ENCODE data around the gene LDLRAD2. TPM values are rescaled to one million over a fixed set of nuclear protein-coding genes. Genes with fewer than 3 reads are reported as not detected.

Gene LDLRAD2
- polyA plus RNA-seq, 1 of the 3 experiments (the other 2 are of a cell fraction) = 0.02 TPM

GRCh38 chr1:21823206-21823979 is 11.3 kb downstream of the LDLRAD2 start:
- no peak overlapping the region for H3K4me3 ChIP-seq (ENCODE audit: low read depth in 2 of 2, low read length in 1 of 2)
- WGBS (ENCODE audit: low lambda C conversion rate) = 96% methylated on average over 38 of the region's 44 CpGs
- H3K9me2 ChIP-seq = no peaks in the 10 kb centered on the region
- no peaks in the 10 kb centered on the region for H3K79me2 ChIP-seq (ENCODE audit: insufficient read depth)
- POLR2A ChIA-PET = no interaction called here
- no peaks in the 10 kb centered on the region for H3K27me3 ChIP-seq (ENCODE audit: insufficient read depth)
- TF ChIP-seq ELF1 (IDR thresholded peaks at IDR 0.05) (no peak), PBX3 (IDR thresholded peaks at IDR 0.05) (no peak), SMC3 (IDR thresholded peaks at IDR 0.05; ENCODE audit: low read depth, low read length) (no peak), JUND (IDR thresholded peaks at IDR 0.05) (no peak), EP300 (IDR thresholded peaks at IDR 0.05; ENCODE audit: borderline replicate concordance in 1 of 2, low read depth in 1 of 2, low read length in 1 of 2) (no peak), MXI1 (IDR thresholded peaks at IDR 0.05; ENCODE audit: low read depth, low read length) (no peak), SIN3A (IDR thresholded peaks at IDR 0.05; ENCODE audit: borderline replicate concordance, low read depth, low read length) (no peak), GATA2 (CRISPR knock-in tag; IDR thresholded peaks at IDR 0.05) (no peak), FOSL2 (IDR thresholded peaks at IDR 0.05; ENCODE audit: borderline replicate concordance, low read depth) (no peak), YY1 (IDR thresholded peaks at IDR 0.05; ENCODE audit: low read depth) (no peak), TEAD4 (IDR thresholded peaks at IDR 0.05; ENCODE audit: borderline replicate concordance, insufficient read depth) (no peak), TCF12 (IDR thresholded peaks at IDR 0.05) (no peak), USF2 (IDR thresholded peaks at IDR 0.05; ENCODE audit: borderline replicate concordance, low read depth, low read length) (no peak), TAF1 (IDR thresholded peaks at IDR 0.05; ENCODE audit: borderline replicate concordance, low read depth, low read length) (no peak)
- no peaks in the 10 kb centered on the region for H3K9me3 ChIP-seq
- no peak overlapping the region for H3K27ac ChIP-seq (ENCODE audit: low read depth in 2 of 2, low read length in 1 of 2)
- peaks cover 14 to 32% of the 10 kb centered on the region in 2 experiments for H3K36me3 ChIP-seq (replicated peaks in 1 of 2; ENCODE audit: control insufficient read depth in 1 of 2, insufficient read depth in 2 of 2, low read length in 1 of 2)
- no peak overlapping the region for H3K4me2 ChIP-seq
- H3K9ac ChIP-seq = no peak overlapping the region
- DNase-seq = peak; percentile 19
- no peak overlapping the region for H2AFZ ChIP-seq (ENCODE audit: low read depth)
- CTCF ChIA-PET = interaction anchor here (1.4 kb wide), 1 partner anchor 9 kb away, joined by 5 read pairs; no protein-coding TSS in a partner anchor
- no peaks in the 10 kb centered on the region for H4K20me1 ChIP-seq (ENCODE audit: insufficient read depth)
- H3F3A ChIP-seq (replicated peaks; ENCODE audit: insufficient read depth) = peaks cover 2% of the 10 kb centered on the region
- no peaks in the 10 kb centered on the region for H3K4me1 ChIP-seq (ENCODE audit: control insufficient read depth in 1 of 2, insufficient read depth in 2 of 2, low read depth in 1 of 2, low read length in 1 of 2)

- Histone ChIP-seq H2AFZ (ENCODE audit: low read depth) (no peak overlapping the region), H3K9me3 (no peaks in the 10 kb centered on the region), H3K9me2 (no peaks in the 10 kb centered on the region), H3K9ac (no peak overlapping the region), H3K4me2 (no peak overlapping the region), H3K36me3 (replicated peaks in 1 of 2; ENCODE audit: control insufficient read depth in 1 of 2, insufficient read depth in 2 of 2, low read length in 1 of 2) (peaks cover 14 to 38% of the 10 kb centered on the region in 2 experiments), H3K79me2 (ENCODE audit: insufficient read depth) (no peaks in the 10 kb centered on the region), H4K20me1 (ENCODE audit: insufficient read depth) (no peaks in the 10 kb centered on the region), H3K27me3 (ENCODE audit: insufficient read depth) (no peaks in the 10 kb centered on the region), H3K4me3 (ENCODE audit: low read depth in 2 of 2, low read length in 1 of 2) (no peak overlapping the region), H3F3A (replicated peaks; ENCODE audit: insufficient read depth) (no peaks in the 10 kb centered on the region), H3K4me1 (ENCODE audit: control insufficient read depth in 1 of 2, insufficient read depth in 2 of 2, low read depth in 1 of 2, low read length in 1 of 2) (no peaks in the 10 kb centered on the region), H3K27ac (ENCODE audit: low read depth in 2 of 2, low read length in 1 of 2) (no peak overlapping the region)
- 88% methylated on average over 15 of the region's 22 CpGs for WGBS (ENCODE audit: low lambda C conversion rate)
- no peak for DNase-seq
- CTCF ChIA-PET = interaction anchor here (1.4 kb wide), 1 partner anchor 10 kb away, joined by 5 read pairs; no protein-coding TSS in a partner anchor
- POLR2A ChIA-PET = no interaction called here
- no peak for TF ChIP-seq TEAD4 (IDR thresholded peaks at IDR 0.05; ENCODE audit: borderline replicate concordance, insufficient read depth)
- TF ChIP-seq GATA2 (CRISPR knock-in tag; IDR thresholded peaks at IDR 0.05) = no peak
- no peak for TF ChIP-seq TCF12 (IDR thresholded peaks at IDR 0.05)
- no peak for TF ChIP-seq REST (IDR thresholded peaks at IDR 0.05; ENCODE audit: low read depth, low read length)
- no peak for TF ChIP-seq RAD21 (IDR thresholded peaks at IDR 0.05; ENCODE audit: low read length)
- TF ChIP-seq RFX5 (IDR thresholded peaks at IDR 0.05; ENCODE audit: low read length) = no peak
- TF ChIP-seq RCOR1 (IDR thresholded peaks at IDR 0.05; ENCODE audit: low read length) = no peak
- no peak for TF ChIP-seq EZH2phosphoT487 (IDR thresholded peaks at IDR 0.05; ENCODE audit: borderline replicate concordance, low read depth)
- TF ChIP-seq MXI1 (IDR thresholded peaks at IDR 0.05; ENCODE audit: low read depth, low read length) = no peak
- TF ChIP-seq EP300 (IDR thresholded peaks at IDR 0.05; ENCODE audit: borderline replicate concordance in 1 of 2, low read depth in 1 of 2, low read length in 1 of 2) = no peak
- TF ChIP-seq NFIC (IDR thresholded peaks at IDR 0.05; ENCODE audit: borderline replicate concordance) = no peak
- TF ChIP-seq RXRA (IDR thresholded peaks at IDR 0.05; ENCODE audit: borderline replicate concordance, low read depth) = no peak
Observed at GRCh38 chr1:21823980-21824702, 12.1 kb downstream of the LDLRAD2 start.

Data from SK-N-SH (cell line).